SK-N-SH (cell line): ENCODE results near the gene ILF3.

Source experiments
- CTCF ChIP-seq: fragments of 200-600 bp; sonication (generic); IDR thresholded peaks from 2 replicates; pipeline ENCODE4 v1.6.1; 2017; ENCODE audit warnings: antibody characterized with exemption, mild to moderate bottlenecking, moderate library complexity
- EZH2phosphoT487 ChIP-seq: fragments of 200-600 bp; sonication (generic); IDR thresholded peaks from 2 replicates; pipeline ENCODE4 v1.6.1; 2017; ENCODE audit warnings: low read depth, mixed run types, mild to moderate bottlenecking, antibody characterized with exemption, moderate library complexity, borderline replicate concordance
- MXI1 ChIP-seq: IDR thresholded peaks from 2 replicates; pipeline ENCODE4 v1.6.1; 2012; ENCODE audit warnings: mild to moderate bottlenecking, low read depth, low read length, improper control_type of control experiment
- RAD21 ChIP-seq: IDR thresholded peaks from 2 replicates; pipeline ENCODE4 v1.6.1; 2012; ENCODE audit warnings: mild to moderate bottlenecking, low read length
- YY1 ChIP-seq: IDR thresholded peaks from 2 replicates; pipeline ENCODE4 v1.4.0; 2012; ENCODE audit warnings: low read depth, mild to moderate bottlenecking
- TF ChIP-seq, protein P1 (sequence below): IDR thresholded peaks from 2 replicates; pipeline ENCODE4 v1.4.0; 2012; ENCODE audit warnings: low read depth, borderline replicate concordance

GRCh38 chr19:10688545-10689280, 34.6 kb downstream of the ILF3 start:
- TF ChIP-seq CTCF (no peak), EZH2phosphoT487 (no peak), MXI1 (no peak), RAD21 (no peak), YY1 (no peak)
- TF ChIP-seq, protein P1, sequence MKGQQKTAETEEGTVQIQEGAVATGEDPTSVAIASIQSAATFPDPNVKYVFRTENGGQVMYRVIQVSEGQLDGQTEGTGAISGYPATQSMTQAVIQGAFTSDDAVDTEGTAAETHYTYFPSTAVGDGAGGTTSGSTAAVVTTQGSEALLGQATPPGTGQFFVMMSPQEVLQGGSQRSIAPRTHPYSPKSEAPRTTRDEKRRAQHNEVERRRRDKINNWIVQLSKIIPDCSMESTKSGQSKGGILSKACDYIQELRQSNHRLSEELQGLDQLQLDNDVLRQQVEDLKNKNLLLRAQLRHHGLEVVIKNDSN, result no peak
